Measurements from ENCODE around the gene TSPAN18.

TSPAN18 gene

GRCh38 chr11:44711113-44711786 is 15.5 kb upstream of the TSPAN18 start:
- in situ Hi-C loops (cut with MboI; ENCODE audit: low sequenced_read_pairs), result no loop called here

GRCh38 chr11:44711787-44712608 is 14.8 kb upstream of the TSPAN18 start:
- in situ Hi-C loops (cut with MboI; ENCODE audit: low sequenced_read_pairs), result no loop called here

GRCh38 chr11:44713022-44713421 is 13.7 kb upstream of the TSPAN18 start:
- in situ Hi-C loops (cut with MboI; ENCODE audit: low sequenced_read_pairs), result no loop called here

GRCh38 chr11:44716256-44716655 is 10.5 kb upstream of the TSPAN18 start:
- in situ Hi-C loops (cut with MboI; ENCODE audit: low sequenced_read_pairs), result no loop called here

GRCh38 chr11:44718057-44718456 is 8.7 kb upstream of the TSPAN18 start:
- in situ Hi-C loops (cut with MboI; ENCODE audit: low sequenced_read_pairs), result no loop called here

GRCh38 chr11:44718612-44719390 is 8.0 kb upstream of the TSPAN18 start:
- in situ Hi-C loops (cut with MboI; ENCODE audit: low sequenced_read_pairs), result no loop called here

GRCh38 chr11:44725016-44725685 is 1.6 kb upstream of the TSPAN18 start:
- in situ Hi-C loops (cut with MboI; ENCODE audit: low sequenced_read_pairs), result no loop called here

- in situ Hi-C loops (cut with MboI; ENCODE audit: low sequenced_read_pairs), result no loop called here
These were observed 942 bp upstream of the TSPAN18 start for GRCh38 chr11:44725757-44726282.

- in situ Hi-C loops (cut with MboI; ENCODE audit: low sequenced_read_pairs), result no loop called here
These were observed 281 bp downstream of the TSPAN18 start for GRCh38 chr11:44727114-44727372.

GRCh38 chr11:44727373-44728287 is 868 bp downstream of the TSPAN18 start:
- in situ Hi-C loops (cut with MboI; ENCODE audit: low sequenced_read_pairs), result no loop called here

GRCh38 chr11:44728491-44728910 is 1.7 kb downstream of the TSPAN18 start:
- in situ Hi-C loops (cut with MboI; ENCODE audit: low sequenced_read_pairs), result no loop called here

- in situ Hi-C loops (cut with MboI; ENCODE audit: low sequenced_read_pairs), result no loop called here
These were observed 2.3 kb downstream of the TSPAN18 start for GRCh38 chr11:44729063-44729462.

- in situ Hi-C loops (cut with MboI; ENCODE audit: low sequenced_read_pairs), result no loop called here
These were observed 3.0 kb downstream of the TSPAN18 start for GRCh38 chr11:44729713-44730112.

- in situ Hi-C loops (cut with MboI; ENCODE audit: low sequenced_read_pairs), result no loop called here
These were observed 4.0 kb downstream of the TSPAN18 start for GRCh38 chr11:44730775-44731174.

- in situ Hi-C loops (cut with MboI; ENCODE audit: low sequenced_read_pairs), result no loop called here
These were observed 5.1 kb downstream of the TSPAN18 start for GRCh38 chr11:44731685-44732430.

GRCh38 chr11:44732564-44732963 is 5.8 kb downstream of the TSPAN18 start:
- in situ Hi-C loops (cut with MboI; ENCODE audit: low sequenced_read_pairs), result no loop called here

GRCh38 chr11:44733877-44734276 is 7.1 kb downstream of the TSPAN18 start:
- in situ Hi-C loops (cut with MboI; ENCODE audit: low sequenced_read_pairs), result no loop called here

GRCh38 chr11:44734843-44735381 is 8.2 kb downstream of the TSPAN18 start:
- in situ Hi-C loops (cut with MboI; ENCODE audit: low sequenced_read_pairs), result no loop called here

- in situ Hi-C loops (cut with MboI; ENCODE audit: low sequenced_read_pairs), result no loop called here
These were observed 10.0 kb downstream of the TSPAN18 start for GRCh38 chr11:44736791-44737190.

Data from hTERT RPE-1 (cell line).